Aorta (tissue), 5 donors: ENCODE data around the gene SGIP1. TPM values are rescaled to one million over a fixed set of nuclear protein-coding genes. Genes with fewer than 3 reads are reported as not detected.
"Not testable (repeated sequence)": the region's sequence is repeated elsewhere in the genome, so short reads cannot be mapped to it uniquely, and the experiment has no call there.

Experiments used
- ATAC-seq: fragments of 200-7000 bp; cut with Tn5 transposase; one replicate; pipeline ENCODE4 v1.9.1; 2022; ENCODE audit warnings: moderate library complexity; ENCODE audit not compliant: low FRiP score
- DNase-seq, 2 donors: peaks; one replicate each; pipeline ENCODE4 v3.0.0-alpha.2; 2020
- H3K27ac ChIP-seq, 2 donors: one replicate each; pipeline ENCODE4 v1.5.1; 2013; ENCODE audit warnings: low read length in 2 of 2, mild to moderate bottlenecking in 2 of 2, moderate library complexity in 2 of 2, control low read depth in 1 of 2, inconsistent platforms in 1 of 2, low read depth in 1 of 2
- H3K27me3 ChIP-seq, 2 donors: one replicate each; pipeline ENCODE4 v1.6.1; 2013; ENCODE audit warnings: control low read depth in 1 of 2, low read length in 1 of 2, mild to moderate bottlenecking in 1 of 2, moderate library complexity in 1 of 2; ENCODE audit not compliant: insufficient read depth in 2 of 2, control insufficient read depth in 1 of 2
- H3K36me3 ChIP-seq, 2 donors: one replicate each; pipeline ENCODE4 v1.6.1; 2013; ENCODE audit warnings: control low read depth in 1 of 2, low read length in 1 of 2, mild to moderate bottlenecking in 1 of 2; ENCODE audit not compliant: insufficient read depth in 2 of 2, control insufficient read depth in 1 of 2
- H3K4me1 ChIP-seq, 2 donors: one replicate each; pipeline ENCODE4 v1.6.1; 2013; ENCODE audit warnings: low read length in 2 of 2, control low read depth in 1 of 2, mild to moderate bottlenecking in 1 of 2, moderate library complexity in 1 of 2; ENCODE audit not compliant: insufficient read depth in 2 of 2, control insufficient read depth in 1 of 2
- H3K4me3 ChIP-seq, 2 donors: one replicate each; pipeline ENCODE4 v1.5.1; 2013; ENCODE audit warnings: low read length in 2 of 2, control low read depth in 1 of 2, mild to moderate bottlenecking in 1 of 2
- H3K9me3 ChIP-seq: one replicate; pipeline ENCODE4 v1.6.1; 2013; ENCODE audit warnings: mild to moderate bottlenecking, low read length; ENCODE audit not compliant: control insufficient read depth
- WGBS, 2 donors: extraction: QIAGEN DNeasy Blood & Tissue Kit; methylation state at CpG; one replicate each; pipeline ENCODE4 v1.1.7; 2013; 5-methylcytosine and 5-hydroxymethylcytosine counted together
- intact Hi-C, 2 donors: fragments of 100-400 bp; cut with DNase I; formaldehyde crosslinking; loops; one replicate each; pipeline versions ENCODE4 v1.14.2 to v1.15.0; 2022
- microRNA-seq, 2 donors: library from miRNA; unstranded; fragments of <30 nt; microRNA quantifications; one replicate each; pipeline ENCODE4 v1.2.0, GENCODE V29; 2020
- polyA plus RNA-seq, 2 donors: library from polyadenylated mRNA; stranded (reverse); fragments of 200-250 nt; gene quantifications; one replicate each; pipeline ENCODE4 v1.2.3, GENCODE V29; 2013
- total RNA-seq, 2 donors: library from RNA; stranded (reverse); fragmentation: NEBNext Ultra II Directional; extraction: Animal tissue kit (Norgen Biotek cat#: 25700); gene quantifications; one replicate each; pipeline ENCODE4 v1.2.1, GENCODE V29; 2021
- donor health status: healthy with polysubstance abuse.
- donor health status: Bipolar disorder and iron deficiency.
- donor health status: DM: no; HTN: no; CAD: no.
- donor health status: DM: no; HTN: no; CAD: no.
- donor health status: DM: yes; HTN: yes; CAD: no.

SGIP1 gene
- total and polyA plus RNA-seq, 4 donors: 10.9 to 73.2 (median 58.3) TPM

GRCh38 chr1:66791621-66792610, 258.0 kb downstream of the SGIP1 start:
- H3K9me3 ChIP-seq: no peaks in the 10 kb centered on the region
- no peak overlapping the region for H3K27ac ChIP-seq
- WGBS, 2 donors: 87 to 91% methylated on average over 5 of the region's 5 CpGs
- H3K36me3 ChIP-seq: no peaks in the 10 kb centered on the region
- no peaks in the 10 kb centered on the region for H3K4me1 ChIP-seq
- no peak overlapping the region for H3K4me3 ChIP-seq
- ATAC-seq (no peak), DNase-seq (no peak)
- no peaks in the 10 kb centered on the region for H3K27me3 ChIP-seq
- intact Hi-C loops: no loop called here

- ATAC-seq, H3K9me3 ChIP-seq, DNase-seq, H3K36me3 ChIP-seq, H3K27ac ChIP-seq, intact Hi-C loops, H3K4me3 ChIP-seq, H3K4me1 ChIP-seq, H3K27me3 ChIP-seq: not testable (repeated sequence)
- WGBS, 2 donors: 90% methylated on average over 2 of the region's 2 CpGs
Measured at GRCh38 chr1:66795839-66796238, 261.9 kb downstream of the SGIP1 start.

Small RNA genes lying within 50 kb of the gene (microRNA-seq; reads per million reads assigned to microRNA genes)
- gene MIR3117: 0.99 to 11.3 reads per million in 2 donors

Other genes starting within 250 kb of the SGIP1 start
- 10 to 100 TPM in 1 of 2 donors, 1 to 10 TPM in 1; 3.3 to 10.3 TPM for gene DYNLT5, start 218.3 kb downstream of the SGIP1 start, total RNA-seq
- gene DYNLT5, start 218.3 kb downstream of the SGIP1 start, polyA plus RNA-seq: under 1 TPM in 1 of 2 donors, not detected in 1; 0.23 TPM